K562 (cell line): Measurements from ENCODE around the gene LAPTM5. TPM values are rescaled to one million over a fixed set of nuclear protein-coding genes. Genes with fewer than 3 reads are reported as not detected.

Source experiments
- ATF7 ChIP-seq: fragments of 450-650 bp; IDR thresholded peaks from 2 replicates; pipeline ENCODE4 v1.7.1; 2014; ENCODE audit warnings: mild to moderate bottlenecking, moderate library complexity
- BRD4 ChIP-seq: fragments of 200-600 bp; sonication (generic); IDR thresholded peaks from 2 replicates; pipeline ENCODE4 v1.6.1; 2017; ENCODE audit warnings: inconsistent platforms
- CCAR2 ChIP-seq: fragments of 200-400 bp; formaldehyde crosslinking; IDR thresholded peaks from 2 replicates; pipeline ENCODE4 v1.6.1; 2017; ENCODE audit warnings: mild to moderate bottlenecking, low read depth, low read length
- CCNT2 ChIP-seq: IDR thresholded peaks from 2 replicates; pipeline ENCODE4 v1.6.1; 2011; ENCODE audit warnings: borderline replicate concordance, low read depth, mild to moderate bottlenecking, moderate library complexity, mixed read lengths, low read length; ENCODE audit not compliant: insufficient read length; ENCODE audit errors: extremely low read depth
- CSDE1 ChIP-seq, 2 experiments: fragments of 450-650 bp; IDR thresholded peaks; 2 replicates each; pipeline ENCODE4 v1.6.1; 2016; ENCODE audit warnings: mild to moderate bottlenecking in 1 of 2
- DIDO1 ChIP-seq: fragments of 450-650 bp; IDR thresholded peaks from 2 replicates; pipeline ENCODE4 v1.6.1; 2016; ENCODE audit warnings: low read depth, missing biosample characterization, missing genetic modification characterization
- GATAD2A ChIP-seq: fragments of 450-650 bp; IDR thresholded peaks from 2 replicates; pipeline ENCODE4 v1.6.1; 2017
- HIVEP1 ChIP-seq: fragments of 250-450 bp; sonication (Bioruptor Pico); IDR thresholded peaks from 2 replicates; pipeline ENCODE4 v1.4.0; 2020; ENCODE audit warnings: mild to moderate bottlenecking
- ILF3 ChIP-seq: fragments of 450-650 bp; IDR thresholded peaks from 2 replicates; pipeline ENCODE4 v1.6.1; 2018; ENCODE audit warnings: antibody characterized with exemption, mild to moderate bottlenecking, moderate library complexity, borderline replicate concordance
- LEF1 ChIP-seq: fragments of 450-650 bp; IDR thresholded peaks from 2 replicates; pipeline ENCODE4 v1.6.1; 2016; ENCODE audit warnings: mild to moderate bottlenecking
- MTA1 ChIP-seq: fragments of 450-650 bp; IDR thresholded peaks from 2 replicates; pipeline ENCODE4 v1.6.1; 2017; ENCODE audit warnings: borderline replicate concordance
- NUFIP1 ChIP-seq: fragments of 450-650 bp; IDR thresholded peaks from 2 replicates; pipeline ENCODE4 v1.6.1; 2018; ENCODE audit not compliant: partially characterized antibody
- SMARCA5 ChIP-seq: fragments of 450-650 bp; IDR thresholded peaks from 2 replicates; pipeline ENCODE4 v1.6.1; 2016
- SP2 ChIP-seq: IDR thresholded peaks from 2 replicates; pipeline ENCODE4 v1.6.1; 2011; ENCODE audit warnings: mild to moderate bottlenecking, low read depth, low read length, moderate library complexity; ENCODE audit not compliant: poor library complexity, severe bottlenecking; ENCODE audit errors: extremely low read depth
- TAF7 ChIP-seq: fragments of 450-650 bp; IDR thresholded peaks from 2 replicates; pipeline ENCODE4 v1.6.1; 2016; ENCODE audit warnings: missing genetic modification characterization, missing compliant biosample characterization
- ZC3H4 ChIP-seq: sonication (generic); formaldehyde crosslinking; IDR thresholded peaks from 2 replicates; pipeline ENCODE4 v1.9.0; 2021; ENCODE audit warnings: missing genetic modification reagents, borderline replicate concordance
- ZKSCAN8 ChIP-seq: fragments of 200-800 bp; sonication (Bioruptor generic); IDR thresholded peaks from 2 replicates; pipeline ENCODE4 v1.6.1; 2016; ENCODE audit warnings: missing genetic modification characterization, missing compliant biosample characterization
- ZNF146 ChIP-seq: IDR thresholded peaks from one replicate; pipeline ENCODE4 v1.6.1; 2018; ENCODE audit warnings: missing compliant biosample characterization; ENCODE audit not compliant: unreplicated experiment
- ZNF778 ChIP-seq: fragments of 450-650 bp; formaldehyde crosslinking; IDR thresholded peaks from 2 replicates; pipeline ENCODE4 v1.4.0; 2020; ENCODE audit warnings: mild to moderate bottlenecking, moderate library complexity
- ZSCAN29 ChIP-seq: fragments of 450-650 bp; IDR thresholded peaks from 2 replicates; pipeline ENCODE4 v1.6.1; 2017
- polyA plus RNA-seq, 8 experiments: library from polyadenylated mRNA; depleted of rRNA in 4 of 8; stranded (reverse) in 5 of 8; unstranded in 3 of 8; fragments of >200 nt; fragmentation: Nextera tagmentation in 2 of 8; fragmentation: Illumina TruSeq in 1 of 8; extraction: Ambion mirVana in 2 of 8; extraction: Trizol in 1 of 8; gene quantifications; 2 replicates each; pipeline versions ENCODE4 v1.2.1 to v1.2.3, GENCODE V29; 2011 to 2014; ENCODE audit warnings: inconsistent platforms in 1 of 8, missing spikeins in 1 of 8
- total RNA-seq, 7 experiments: library from RNA; depleted of rRNA in 6 of 7; stranded (reverse); fragments of >200 nt in 6 of 7; fragmentation: Illumina TruSeq in 2 of 7; extraction: Trizol in 2 of 7; gene quantifications; 2 replicates each; pipeline versions ENCODE4 v1.2.1 to v1.2.3, GENCODE V29; 2011 to 2021; ENCODE audit warnings: low replicate concordance in 1 of 7
- TF ChIP-seq, protein P1 (sequence below), 2 experiments: fragments of 450-650 bp in 1 of 2; IDR thresholded peaks; 2 replicates each; pipeline ENCODE4 v1.6.1; 2011 to 2017; ENCODE audit warnings: low read depth in 2 of 2, antibody characterized with exemption in 1 of 2, borderline replicate concordance in 1 of 2, low read length in 1 of 2, mild to moderate bottlenecking in 1 of 2, mixed read lengths in 1 of 2; ENCODE audit not compliant: control insufficient read depth in 1 of 2
- TF ChIP-seq, protein P2 (sequence below): fragments of 250-450 bp; sonication (Bioruptor Pico); IDR thresholded peaks from 2 replicates; pipeline ENCODE4 v1.8.0; 2021; ENCODE audit warnings: moderate library complexity, mild to moderate bottlenecking, inconsistent platforms
- TF ChIP-seq, protein P3 (sequence below), 2 experiments: fragments of 450-650 bp; conservative IDR thresholded peaks; 2 replicates each; pipeline ENCODE4 v1.6.1; 2017; ENCODE audit warnings: mild to moderate bottlenecking in 2 of 2, moderate library complexity in 2 of 2
- TF ChIP-seq, protein P4 (sequence below): sonication (generic); formaldehyde crosslinking; IDR thresholded peaks from 2 replicates; pipeline ENCODE4 v1.8.0; 2022; ENCODE audit warnings: missing genetic modification reagents, mild to moderate bottlenecking, borderline replicate concordance

LAPTM5 gene
- total and polyA plus RNA-seq, 9 of the 15 experiments (the other 6 are each of a cell fraction or from before 2014, with no cell fraction given), result 2.4 to 47.3 (median 20.3) TPM

DNA sequence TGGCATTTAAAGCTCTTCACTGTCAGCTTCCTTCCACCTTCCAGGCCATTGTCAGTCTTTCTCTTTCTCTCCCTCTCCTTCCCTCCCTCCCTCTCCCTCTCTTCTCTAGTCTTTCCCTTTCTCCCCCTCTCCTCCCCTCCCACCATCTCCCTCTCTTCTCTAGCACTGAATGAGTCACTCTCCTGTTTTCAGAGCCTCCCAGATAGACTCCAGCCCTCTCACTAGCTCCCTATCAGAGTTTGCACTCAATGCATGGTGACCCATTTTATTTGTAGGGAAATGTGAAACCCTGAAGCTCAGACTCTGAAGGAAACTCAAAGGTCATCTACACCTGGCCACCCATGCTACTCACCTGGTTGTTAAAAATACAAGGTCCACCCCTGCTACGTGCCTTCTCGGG lies 29.8 kb downstream of the LAPTM5 start (continued):
- TF ChIP-seq, protein P1, sequence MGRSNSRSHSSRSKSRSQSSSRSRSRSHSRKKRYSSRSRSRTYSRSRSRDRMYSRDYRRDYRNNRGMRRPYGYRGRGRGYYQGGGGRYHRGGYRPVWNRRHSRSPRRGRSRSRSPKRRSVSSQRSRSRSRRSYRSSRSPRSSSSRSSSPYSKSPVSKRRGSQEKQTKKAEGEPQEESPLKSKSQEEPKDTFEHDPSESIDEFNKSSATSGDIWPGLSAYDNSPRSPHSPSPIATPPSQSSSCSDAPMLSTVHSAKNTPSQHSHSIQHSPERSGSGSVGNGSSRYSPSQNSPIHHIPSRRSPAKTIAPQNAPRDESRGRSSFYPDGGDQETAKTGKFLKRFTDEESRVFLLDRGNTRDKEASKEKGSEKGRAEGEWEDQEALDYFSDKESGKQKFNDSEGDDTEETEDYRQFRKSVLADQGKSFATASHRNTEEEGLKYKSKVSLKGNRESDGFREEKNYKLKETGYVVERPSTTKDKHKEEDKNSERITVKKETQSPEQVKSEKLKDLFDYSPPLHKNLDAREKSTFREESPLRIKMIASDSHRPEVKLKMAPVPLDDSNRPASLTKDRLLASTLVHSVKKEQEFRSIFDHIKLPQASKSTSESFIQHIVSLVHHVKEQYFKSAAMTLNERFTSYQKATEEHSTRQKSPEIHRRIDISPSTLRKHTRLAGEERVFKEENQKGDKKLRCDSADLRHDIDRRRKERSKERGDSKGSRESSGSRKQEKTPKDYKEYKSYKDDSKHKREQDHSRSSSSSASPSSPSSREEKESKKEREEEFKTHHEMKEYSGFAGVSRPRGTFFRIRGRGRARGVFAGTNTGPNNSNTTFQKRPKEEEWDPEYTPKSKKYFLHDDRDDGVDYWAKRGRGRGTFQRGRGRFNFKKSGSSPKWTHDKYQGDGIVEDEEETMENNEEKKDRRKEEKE (IDR thresholded peaks at IDR 0.05; ENCODE audit: borderline replicate concordance in 1 of 2, control insufficient read depth in 1 of 2, low read depth in 2 of 2, low read length in 1 of 2), result 0 out of 4 replicates have a peak, but pooled peaks of 1 of the 2 experiments have one; percentile 35
- TF ChIP-seq, protein P2, sequence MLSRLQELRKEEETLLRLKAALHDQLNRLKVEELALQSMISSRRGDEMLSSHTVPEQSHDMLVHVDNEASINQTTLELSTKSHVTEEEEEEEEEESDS, result no peak
- TF ChIP-seq SP2 (no peak), HIVEP1 (0 out of 2 replicates have a peak, but pooled peaks have one; percentile 28), CCAR2 (no peak), MTA1 (peak; percentile 94), ZSCAN29 (no peak), ZNF778 (CRISPR knock-in tag) (no peak), LEF1 (peak; percentile 61; the same call in 1 of the 2 replicates), ATF7 (peak; percentile 58; the same call in 1 of the 2 replicates), SMARCA5 (peak; percentile 75; the same call in 1 of the 2 replicates), GATAD2A (peak; percentile 96; the same call in 1 of the 2 replicates), ZNF146 (CRISPR knock-in tag) (no peak), CCNT2 (no peak), TAF7 (tag) (no peak), ZKSCAN8 (CRISPR knock-in tag) (no peak), ILF3 (no peak), NUFIP1 (peak; percentile 76), BRD4 (no peak), ZC3H4 (CRISPR knock-in tag) (no peak), DIDO1 (tag) (no peak; the same call in 1 of the 2 replicates), CSDE1 (IDR thresholded peaks at IDR 0.05) (peak in 1 of 2 experiments; percentile 32; a peak in 1 of 4 replicates)
- TF ChIP-seq, protein P3, sequence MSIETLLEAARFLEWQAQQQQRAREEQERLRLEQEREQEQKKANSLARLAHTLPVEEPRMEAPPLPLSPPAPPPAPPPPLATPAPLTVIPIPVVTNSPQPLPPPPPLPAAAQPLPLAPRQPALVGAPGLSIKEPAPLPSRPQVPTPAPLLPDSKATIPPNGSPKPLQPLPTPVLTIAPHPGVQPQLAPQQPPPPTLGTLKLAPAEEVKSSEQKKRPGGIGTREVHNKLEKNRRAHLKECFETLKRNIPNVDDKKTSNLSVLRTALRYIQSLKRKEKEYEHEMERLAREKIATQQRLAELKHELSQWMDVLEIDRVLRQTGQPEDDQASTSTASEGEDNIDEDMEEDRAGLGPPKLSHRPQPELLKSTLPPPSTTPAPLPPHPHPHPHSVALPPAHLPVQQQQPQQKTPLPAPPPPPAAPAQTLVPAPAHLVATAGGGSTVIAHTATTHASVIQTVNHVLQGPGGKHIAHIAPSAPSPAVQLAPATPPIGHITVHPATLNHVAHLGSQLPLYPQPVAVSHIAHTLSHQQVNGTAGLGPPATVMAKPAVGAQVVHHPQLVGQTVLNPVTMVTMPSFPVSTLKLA (conservative IDR thresholded peaks at IDR 0.05), result no peak
- TF ChIP-seq, protein P4, sequence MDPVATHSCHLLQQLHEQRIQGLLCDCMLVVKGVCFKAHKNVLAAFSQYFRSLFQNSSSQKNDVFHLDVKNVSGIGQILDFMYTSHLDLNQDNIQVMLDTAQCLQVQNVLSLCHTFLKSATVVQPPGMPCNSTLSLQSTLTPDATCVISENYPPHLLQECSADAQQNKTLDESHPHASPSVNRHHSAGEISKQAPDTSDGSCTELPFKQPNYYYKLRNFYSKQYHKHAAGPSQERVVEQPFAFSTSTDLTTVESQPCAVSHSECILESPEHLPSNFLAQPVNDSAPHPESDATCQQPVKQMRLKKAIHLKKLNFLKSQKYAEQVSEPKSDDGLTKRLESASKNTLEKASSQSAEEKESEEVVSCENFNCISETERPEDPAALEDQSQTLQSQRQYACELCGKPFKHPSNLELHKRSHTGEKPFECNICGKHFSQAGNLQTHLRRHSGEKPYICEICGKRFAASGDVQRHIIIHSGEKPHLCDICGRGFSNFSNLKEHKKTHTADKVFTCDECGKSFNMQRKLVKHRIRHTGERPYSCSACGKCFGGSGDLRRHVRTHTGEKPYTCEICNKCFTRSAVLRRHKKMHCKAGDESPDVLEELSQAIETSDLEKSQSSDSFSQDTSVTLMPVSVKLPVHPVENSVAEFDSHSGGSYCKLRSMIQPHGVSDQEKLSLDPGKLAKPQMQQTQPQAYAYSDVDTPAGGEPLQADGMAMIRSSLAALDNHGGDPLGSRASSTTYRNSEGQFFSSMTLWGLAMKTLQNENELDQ (CRISPR knock-in tag), result no peak
